ENCODE data around the gene FNIP1.

- no peak for TF ChIP-seq EZH2 (IDR thresholded peaks at IDR 0.05)
- TF ChIP-seq POLR2AphosphoS5 (IDR thresholded peaks at IDR 0.05; ENCODE audit: borderline replicate concordance, low read depth, low read length), result no peak
- TF ChIP-seq FOXP2 (optimal IDR thresholded peaks at IDR 0.05; ENCODE audit: control extremely low read depth, extremely low read length, insufficient read depth), result no peak
Measured at GRCh38 chr5:131659841-131660240, 137.0 kb downstream of the FNIP1 start.
